ENCODE data around the gene PRRC2B.

The PRRC2B gene

DNA sequence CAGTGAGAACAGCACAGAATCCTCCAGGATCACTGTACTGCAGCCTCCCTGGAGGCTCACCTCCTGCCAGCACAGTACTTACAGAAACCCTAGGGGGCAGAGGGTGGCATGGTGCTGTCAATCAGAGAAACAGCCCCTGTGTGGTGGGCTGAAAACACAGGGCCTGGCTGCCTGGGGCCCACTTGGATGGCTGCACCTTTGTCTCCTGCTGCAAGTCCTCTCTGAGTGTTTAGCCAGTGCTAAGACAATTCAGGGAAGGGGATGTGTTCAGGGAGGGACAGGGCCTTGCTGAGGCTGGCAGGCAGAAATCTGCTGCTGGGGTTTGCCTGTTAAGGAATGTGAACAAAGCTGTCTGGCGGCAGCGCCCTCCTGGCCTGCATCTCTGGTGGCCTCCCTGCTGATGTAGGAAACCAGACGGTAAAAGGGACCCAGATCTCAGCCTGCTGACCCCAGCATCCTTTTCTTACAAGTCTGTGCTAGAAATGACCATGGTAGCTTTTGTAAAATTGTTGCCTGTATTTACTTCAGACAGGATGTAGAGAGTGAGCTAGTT is 39.5 kb downstream of the PRRC2B start:
- no peak overlapping the region for H3K27ac ChIP-seq
- TF ChIP-seq, protein P1, sequence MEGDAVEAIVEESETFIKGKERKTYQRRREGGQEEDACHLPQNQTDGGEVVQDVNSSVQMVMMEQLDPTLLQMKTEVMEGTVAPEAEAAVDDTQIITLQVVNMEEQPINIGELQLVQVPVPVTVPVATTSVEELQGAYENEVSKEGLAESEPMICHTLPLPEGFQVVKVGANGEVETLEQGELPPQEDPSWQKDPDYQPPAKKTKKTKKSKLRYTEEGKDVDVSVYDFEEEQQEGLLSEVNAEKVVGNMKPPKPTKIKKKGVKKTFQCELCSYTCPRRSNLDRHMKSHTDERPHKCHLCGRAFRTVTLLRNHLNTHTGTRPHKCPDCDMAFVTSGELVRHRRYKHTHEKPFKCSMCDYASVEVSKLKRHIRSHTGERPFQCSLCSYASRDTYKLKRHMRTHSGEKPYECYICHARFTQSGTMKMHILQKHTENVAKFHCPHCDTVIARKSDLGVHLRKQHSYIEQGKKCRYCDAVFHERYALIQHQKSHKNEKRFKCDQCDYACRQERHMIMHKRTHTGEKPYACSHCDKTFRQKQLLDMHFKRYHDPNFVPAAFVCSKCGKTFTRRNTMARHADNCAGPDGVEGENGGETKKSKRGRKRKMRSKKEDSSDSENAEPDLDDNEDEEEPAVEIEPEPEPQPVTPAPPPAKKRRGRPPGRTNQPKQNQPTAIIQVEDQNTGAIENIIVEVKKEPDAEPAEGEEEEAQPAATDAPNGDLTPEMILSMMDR (IDR thresholded peaks at IDR 0.05), result no peak
- H3K27me3 ChIP-seq, result no peaks in the 10 kb centered on the region
- H3K4me3 ChIP-seq (ENCODE audit: low read depth in 1 of 2, low read length in 1 of 2), result no peak overlapping the region
- no peaks in the 10 kb centered on the region for H3K9me3 ChIP-seq
- peaks cover 61% of the 10 kb centered on the region for H3K36me3 ChIP-seq
- peaks cover 0 to 7% of the 10 kb centered on the region in 2 experiments for H3K4me1 ChIP-seq (ENCODE audit: control insufficient read depth in 1 of 2, insufficient read depth in 1 of 2, low read depth in 1 of 2, low read length in 1 of 2)

DNA sequence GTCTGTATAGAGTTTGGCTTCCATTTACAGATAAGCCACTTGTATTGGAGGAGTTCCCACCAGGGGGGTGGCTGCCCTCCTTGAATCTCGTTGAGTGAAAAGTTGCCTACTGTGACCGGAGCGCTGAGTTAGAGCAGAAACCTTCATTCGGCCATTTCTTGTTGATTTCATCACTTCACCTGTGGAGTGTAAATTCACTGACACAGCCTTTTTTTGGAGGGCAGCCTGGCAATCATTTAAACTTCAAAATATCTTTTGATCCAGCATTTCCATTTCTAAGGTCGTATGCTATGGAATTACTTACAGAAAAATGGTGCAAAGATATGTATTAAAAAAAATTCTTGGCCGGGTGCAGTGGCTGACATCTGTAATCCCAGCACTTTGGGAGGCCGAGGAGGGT is 40.8 kb downstream of the PRRC2B start:
- TF ChIP-seq, protein P1 (IDR thresholded peaks at IDR 0.05), result no peak
- H3K9me3 ChIP-seq, result no peaks in the 10 kb centered on the region
- no peak overlapping the region for H3K4me3 ChIP-seq (ENCODE audit: low read depth in 1 of 2, low read length in 1 of 2)
- no peaks in the 10 kb centered on the region for H3K27me3 ChIP-seq
- peaks cover 74% of the 10 kb centered on the region for H3K36me3 ChIP-seq
- H3K27ac ChIP-seq, result no peak overlapping the region
- H3K4me1 ChIP-seq (ENCODE audit: control insufficient read depth in 1 of 2, insufficient read depth in 1 of 2, low read depth in 1 of 2, low read length in 1 of 2), result peaks cover 0 to 7% of the 10 kb centered on the region in 2 experiments

DNA sequence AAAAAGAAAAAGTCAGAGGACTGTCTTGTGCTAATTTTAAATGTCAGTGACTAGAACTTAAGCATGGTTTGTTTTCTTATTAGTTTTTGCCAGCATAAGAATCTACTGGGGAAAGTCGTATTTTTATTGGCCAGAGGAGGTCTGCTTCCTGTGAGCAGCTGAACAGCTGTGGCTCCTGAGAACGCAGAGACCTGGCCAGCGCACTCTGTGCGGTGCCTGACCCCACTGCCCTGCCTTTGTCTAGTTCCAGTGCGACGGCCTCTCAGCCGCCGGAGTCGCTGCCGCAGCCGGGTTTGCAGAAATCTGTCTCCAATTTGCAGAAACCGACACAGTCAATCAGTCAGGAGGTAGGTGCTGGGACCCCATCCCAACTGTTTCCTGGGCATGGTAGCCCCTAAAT is 42.5 kb downstream of the PRRC2B start:
- Histone ChIP-seq H3K27ac (no peak overlapping the region), H3K4me1 (ENCODE audit: control insufficient read depth in 1 of 2, insufficient read depth in 1 of 2, low read depth in 1 of 2, low read length in 1 of 2) (peaks cover 0 to 7% of the 10 kb centered on the region in 2 experiments), H3K27me3 (no peaks in the 10 kb centered on the region), H3K9me3 (no peaks in the 10 kb centered on the region), H3K4me3 (ENCODE audit: low read depth in 1 of 2, low read length in 1 of 2) (no peak overlapping the region), H3K36me3 (peaks cover 87% of the 10 kb centered on the region)
- TF ChIP-seq, protein P1 (IDR thresholded peaks at IDR 0.05), result no peak

DNA sequence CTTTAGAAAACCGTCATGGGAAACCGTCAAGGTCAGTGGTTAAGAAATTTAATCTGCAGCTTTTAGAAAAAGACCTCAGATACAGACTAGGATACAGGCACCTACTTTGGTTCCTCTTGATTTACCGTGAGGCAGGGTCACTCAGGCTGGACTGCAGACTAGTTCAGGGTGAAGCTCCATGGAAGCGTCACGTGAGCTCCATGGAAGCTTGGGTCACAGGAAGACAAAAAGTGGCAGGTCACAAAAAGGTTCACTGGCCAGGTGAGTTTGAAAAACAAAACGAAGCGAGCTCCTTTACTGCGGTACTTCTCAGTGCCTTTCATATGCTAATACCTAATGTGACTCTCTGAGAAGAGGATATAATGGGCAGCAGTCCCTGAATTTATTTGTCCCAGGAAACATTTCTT is 43.0 kb downstream of the PRRC2B start:
- Histone ChIP-seq H3K4me3 (ENCODE audit: low read depth in 1 of 2, low read length in 1 of 2) (no peak overlapping the region), H3K27ac (no peak overlapping the region), H3K36me3 (peaks cover 90% of the 10 kb centered on the region), H3K27me3 (no peaks in the 10 kb centered on the region), H3K4me1 (ENCODE audit: control insufficient read depth in 1 of 2, insufficient read depth in 1 of 2, low read depth in 1 of 2, low read length in 1 of 2) (peaks cover 0 to 7% of the 10 kb centered on the region in 2 experiments), H3K9me3 (no peaks in the 10 kb centered on the region)
- TF ChIP-seq, protein P1 (IDR thresholded peaks at IDR 0.05), result no peak

DNA sequence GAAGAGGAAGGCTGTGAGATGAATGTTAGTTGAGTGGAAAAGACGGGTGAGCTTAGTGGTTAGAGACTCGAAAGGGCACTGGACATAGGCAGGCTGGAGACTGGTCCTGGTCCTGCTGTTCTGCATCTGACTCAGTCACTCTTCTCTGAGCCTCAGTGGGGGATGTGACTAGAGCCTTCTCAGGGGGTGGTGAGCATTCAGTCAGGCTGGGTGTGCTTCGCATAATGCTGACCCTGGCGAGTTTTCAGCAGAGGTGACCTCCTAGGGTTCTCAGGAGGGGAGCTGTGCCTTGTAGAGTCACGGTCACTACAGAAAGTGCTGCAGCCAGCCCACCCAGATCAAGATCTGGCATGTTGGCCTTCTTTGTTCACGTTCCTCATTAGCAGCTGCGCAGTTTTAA is 44.3 kb downstream of the PRRC2B start:
- H3K27ac ChIP-seq, result no peak overlapping the region
- H3K4me1 ChIP-seq (ENCODE audit: control insufficient read depth in 1 of 2, insufficient read depth in 1 of 2, low read depth in 1 of 2, low read length in 1 of 2), result peaks cover 0 to 1% of the 10 kb centered on the region in 2 experiments
- H3K9me3 ChIP-seq, result no peaks in the 10 kb centered on the region
- no peaks in the 10 kb centered on the region for H3K27me3 ChIP-seq
- H3K4me3 ChIP-seq (ENCODE audit: low read depth in 1 of 2, low read length in 1 of 2), result no peak overlapping the region
- TF ChIP-seq, protein P1 (IDR thresholded peaks at IDR 0.05), result no peak
- H3K36me3 ChIP-seq, result peaks cover 86% of the 10 kb centered on the region

Data from neutrophil (primary cell).